HCT116 (cell line): ENCODE results near the gene CDHR5. TPM values are rescaled to one million over a fixed set of nuclear protein-coding genes. Genes with fewer than 3 reads are reported as not detected.

Experiments
- ATAC-seq: fragments of 200-7000 bp; cut with Tn5 transposase; 2 replicates; pipeline ENCODE4 v1.9.1; 2020; ENCODE audit warnings: mild to moderate bottlenecking, moderate library complexity
- BruUV-seq: library from RNA; stranded (reverse); fragments of 400-500 nt; replicated peaks from 2 replicates; lab custom pipeline; 2021; lab: Mats Ljungman, UMichigan
- CTCF ChIA-PET: fragments of 300-600 bp; sonication (Branson Sonifier 250); formaldehyde crosslinking; loops from one replicate; lab custom pipeline; 2021; ENCODE audit warnings: antibody characterized with exemption; lab: Charles Lee
- POLR2A ChIA-PET: fragments of 300-600, 350-600 bp; sonication (Branson Sonifier 250); formaldehyde crosslinking; loops from one replicate; lab custom pipeline; 2021; ENCODE audit warnings: antibody characterized with exemption; lab: Charles Lee
- RAD21 ChIA-PET, 2 experiments: fragments of 300-600 bp; sonication (Branson Sonifier 250); formaldehyde crosslinking; loops; one replicate each; lab custom pipeline; 2023; ENCODE audit warnings: low total read pairs in 2 of 2; ENCODE audit not compliant: uncharacterized antibody in 2 of 2, unreplicated experiment in 2 of 2, low non-redundant PET in 1 of 2; lab: Charles Lee
- DNase-seq: peaks from one replicate; pipeline ENCODE4 v3.0.0-alpha.2; 2010; ENCODE audit warnings: low read depth, low spot score
- H2AFZ ChIP-seq: fragments of 200-600 bp; shearing (Covaris generic), sonication (generic); 2 replicates; pipeline ENCODE4 v1.6.1; 2017; ENCODE audit warnings: low read depth, mixed run types, mixed read lengths, antibody characterized with exemption, low read length; ENCODE audit not compliant: poor library complexity, severe bottlenecking
- H3K27ac ChIP-seq: 2 replicates; pipeline ENCODE4 v1.5.1; 2012; ENCODE audit warnings: low read depth, low read length
- H3K27me3 ChIP-seq: fragments of 200-600 bp; sonication (generic); 2 replicates; pipeline ENCODE4 v1.6.1; 2016; ENCODE audit warnings: mixed run types, low read length, mixed read lengths; ENCODE audit not compliant: insufficient read depth
- H3K36me3 ChIP-seq, 2 experiments: fragments of 200-500 bp in 1 of 2; fragments of 200-600 bp in 1 of 2; sonication (Bioruptor generic) in 1 of 2; sonication (generic) in 1 of 2; 2 replicates each; pipeline versions ENCODE4 v1.5.1 to v1.6.1; 2014 to 2016; ENCODE audit warnings: low read length in 2 of 2, inconsistent platforms in 1 of 2, mixed read lengths in 1 of 2, mixed run types in 1 of 2; ENCODE audit not compliant: insufficient read depth in 2 of 2, control insufficient read depth in 1 of 2
- H3K4me1 ChIP-seq, 2 experiments: fragments of 200-600 bp in 1 of 2; sonication (generic) in 1 of 2; 2 replicates each; pipeline versions ENCODE4 v1.5.1 to v1.6.1; 2012 to 2017; ENCODE audit warnings: low read length in 2 of 2, inconsistent platforms in 1 of 2, mild to moderate bottlenecking in 1 of 2, mixed read lengths in 1 of 2, mixed run types in 1 of 2, moderate library complexity in 1 of 2; ENCODE audit not compliant: insufficient read depth in 2 of 2, control insufficient read depth in 1 of 2
- H3K4me2 ChIP-seq: fragments of 200-600 bp; sonication (generic); 2 replicates; pipeline ENCODE4 v1.6.1; 2017; ENCODE audit warnings: mixed run types, low read length, mixed read lengths
- H3K4me3 ChIP-seq, 2 experiments: fragments of 200-600 bp in 1 of 2; sonication (generic) in 1 of 2; replicated peaks in 1 of 2; 2 replicates each; pipeline ENCODE4 v1.5.1; 2011 to 2016; ENCODE audit warnings: low read length in 2 of 2, control low read depth in 1 of 2, low read depth in 1 of 2, mild to moderate bottlenecking in 1 of 2, mixed read lengths in 1 of 2, mixed run types in 1 of 2
- H3K79me2 ChIP-seq: fragments of 200-600 bp; sonication (generic); 2 replicates; pipeline ENCODE4 v1.6.1; 2017; ENCODE audit warnings: mild to moderate bottlenecking, mixed run types, low read length, moderate library complexity, mixed read lengths; ENCODE audit not compliant: insufficient read depth
- H3K9ac ChIP-seq: fragments of 200-600 bp; sonication (generic); 2 replicates; pipeline ENCODE4 v1.6.1; 2016; ENCODE audit warnings: low read length, mixed read lengths
- H3K9me2 ChIP-seq: fragments of 200-600 bp; sonication (generic), shearing (Covaris generic); 2 replicates; pipeline ENCODE4 v1.6.1; 2017; ENCODE audit warnings: mixed run types, mild to moderate bottlenecking, moderate library complexity; ENCODE audit not compliant: insufficient read depth
- H3K9me3 ChIP-seq, 2 experiments: fragments of 200-500 bp in 1 of 2; fragments of 200-600 bp in 1 of 2; sonication (Bioruptor generic) in 1 of 2; sonication (generic) in 1 of 2; 2 replicates each; pipeline ENCODE4 v1.6.1; 2014 to 2017; ENCODE audit warnings: low read length in 2 of 2, mixed read lengths in 2 of 2, inconsistent platforms in 1 of 2, low read depth in 1 of 2, mild to moderate bottlenecking in 1 of 2, mixed run types in 1 of 2, moderate library complexity in 1 of 2; ENCODE audit not compliant: control insufficient read depth in 1 of 2, insufficient read depth in 1 of 2
- H4K20me1 ChIP-seq: fragments of 200-600 bp; sonication (generic), shearing (Covaris generic); 2 replicates; pipeline ENCODE4 v1.6.1; 2017; ENCODE audit warnings: mixed run types, mild to moderate bottlenecking, moderate library complexity; ENCODE audit not compliant: insufficient read depth
- CEBPB ChIP-seq: IDR thresholded peaks from 2 replicates; pipeline ENCODE4 v1.6.1; 2012; ENCODE audit warnings: low read depth
- EGR1 ChIP-seq: IDR thresholded peaks from 2 replicates; pipeline ENCODE4 v1.6.1; 2012; ENCODE audit warnings: low read depth
- EZH2 ChIP-seq: fragments of 200-600 bp; sonication (generic); IDR thresholded peaks from 2 replicates; pipeline ENCODE4 v1.6.1; 2017; ENCODE audit warnings: antibody characterized with exemption, mixed run types
- FOSL1 ChIP-seq: IDR thresholded peaks from 2 replicates; pipeline ENCODE4 v1.6.1; 2012; ENCODE audit warnings: low read depth
- POLR2A ChIP-seq: IDR thresholded peaks from 2 replicates; pipeline ENCODE4 v1.7.0; 2011; ENCODE audit warnings: borderline replicate concordance; ENCODE audit not compliant: insufficient read depth, insufficient read length; ENCODE audit errors: extremely low read depth
- POLR2AphosphoS5 ChIP-seq: IDR thresholded peaks from 2 replicates; pipeline ENCODE4 v1.6.1; 2011; ENCODE audit warnings: mild to moderate bottlenecking, low read depth, low read length, moderate library complexity
- ZFX ChIP-seq: fragments of 450-650 bp; IDR thresholded peaks from 2 replicates; pipeline ENCODE4 v1.6.1; 2017
- ZNF274 ChIP-seq: fragments of 200-500 bp; sonication (Bioruptor generic); IDR thresholded peaks from 2 replicates; pipeline ENCODE4 v1.6.1; 2014; ENCODE audit warnings: mild to moderate bottlenecking, low read depth, low read length, inconsistent platforms
- intact Hi-C: fragments of 100-400 bp; cut with micrococcal nuclease; formaldehyde crosslinking; loops from 2 replicates; pipeline ENCODE4 v1.10.0; 2022
- total RNA-seq: library from RNA; stranded (reverse); gene quantifications from one replicate; pipeline ENCODE4 v1.2.1, GENCODE V29; 2021; ENCODE audit not compliant: unreplicated experiment
- TF ChIP-seq, protein P1 (sequence below): IDR thresholded peaks from 2 replicates; pipeline ENCODE4 v1.6.1; 2012; ENCODE audit warnings: low read depth
- TF ChIP-seq, protein P2 (sequence below): IDR thresholded peaks from 2 replicates; pipeline ENCODE4 v1.6.1; 2011; ENCODE audit warnings: mild to moderate bottlenecking, low read length, moderate library complexity; ENCODE audit not compliant: insufficient replicate concordance; ENCODE audit errors: extremely low read depth
- TF ChIP-seq, protein P3 (sequence below): IDR thresholded peaks from 2 replicates; pipeline ENCODE4 v1.6.1; 2012

The CDHR5 gene
- total RNA-seq, 1 experiment from 2014 or later: not detected

DNA sequence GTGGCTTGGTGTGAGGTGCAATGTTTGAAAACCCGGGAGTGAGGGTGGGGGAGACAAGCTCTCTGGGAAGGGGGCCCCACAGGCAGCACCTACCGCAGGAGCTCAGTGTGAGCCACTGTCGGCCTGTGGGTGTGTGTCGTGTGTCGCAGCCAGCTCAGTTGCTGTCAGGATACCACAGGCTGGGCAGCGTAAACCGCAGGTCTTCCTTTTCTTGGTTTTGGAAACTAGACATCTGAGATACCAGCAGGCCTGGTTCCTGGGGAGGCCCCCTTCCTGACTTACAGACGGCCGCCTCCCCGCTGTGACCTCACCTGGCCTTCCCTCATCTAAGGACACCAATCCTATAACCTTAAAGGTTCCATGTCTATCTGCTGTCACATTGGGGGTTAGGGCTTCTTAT is 28.4 kb downstream of the CDHR5 start:
- H3K4me3 ChIP-seq: no peak overlapping the region
- TF ChIP-seq CEBPB: no peak
- no peak for TF ChIP-seq ZNF274
- TF ChIP-seq EGR1: no peak
- no peak for TF ChIP-seq ZFX
- TF ChIP-seq, protein P1, sequence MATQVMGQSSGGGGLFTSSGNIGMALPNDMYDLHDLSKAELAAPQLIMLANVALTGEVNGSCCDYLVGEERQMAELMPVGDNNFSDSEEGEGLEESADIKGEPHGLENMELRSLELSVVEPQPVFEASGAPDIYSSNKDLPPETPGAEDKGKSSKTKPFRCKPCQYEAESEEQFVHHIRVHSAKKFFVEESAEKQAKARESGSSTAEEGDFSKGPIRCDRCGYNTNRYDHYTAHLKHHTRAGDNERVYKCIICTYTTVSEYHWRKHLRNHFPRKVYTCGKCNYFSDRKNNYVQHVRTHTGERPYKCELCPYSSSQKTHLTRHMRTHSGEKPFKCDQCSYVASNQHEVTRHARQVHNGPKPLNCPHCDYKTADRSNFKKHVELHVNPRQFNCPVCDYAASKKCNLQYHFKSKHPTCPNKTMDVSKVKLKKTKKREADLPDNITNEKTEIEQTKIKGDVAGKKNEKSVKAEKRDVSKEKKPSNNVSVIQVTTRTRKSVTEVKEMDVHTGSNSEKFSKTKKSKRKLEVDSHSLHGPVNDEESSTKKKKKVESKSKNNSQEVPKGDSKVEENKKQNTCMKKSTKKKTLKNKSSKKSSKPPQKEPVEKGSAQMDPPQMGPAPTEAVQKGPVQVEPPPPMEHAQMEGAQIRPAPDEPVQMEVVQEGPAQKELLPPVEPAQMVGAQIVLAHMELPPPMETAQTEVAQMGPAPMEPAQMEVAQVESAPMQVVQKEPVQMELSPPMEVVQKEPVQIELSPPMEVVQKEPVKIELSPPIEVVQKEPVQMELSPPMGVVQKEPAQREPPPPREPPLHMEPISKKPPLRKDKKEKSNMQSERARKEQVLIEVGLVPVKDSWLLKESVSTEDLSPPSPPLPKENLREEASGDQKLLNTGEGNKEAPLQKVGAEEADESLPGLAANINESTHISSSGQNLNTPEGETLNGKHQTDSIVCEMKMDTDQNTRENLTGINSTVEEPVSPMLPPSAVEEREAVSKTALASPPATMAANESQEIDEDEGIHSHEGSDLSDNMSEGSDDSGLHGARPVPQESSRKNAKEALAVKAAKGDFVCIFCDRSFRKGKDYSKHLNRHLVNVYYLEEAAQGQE: no peak
- TF ChIP-seq EZH2: no peak
- TF ChIP-seq FOSL1: no peak
- TF ChIP-seq POLR2A: no peak
- TF ChIP-seq, protein P2, sequence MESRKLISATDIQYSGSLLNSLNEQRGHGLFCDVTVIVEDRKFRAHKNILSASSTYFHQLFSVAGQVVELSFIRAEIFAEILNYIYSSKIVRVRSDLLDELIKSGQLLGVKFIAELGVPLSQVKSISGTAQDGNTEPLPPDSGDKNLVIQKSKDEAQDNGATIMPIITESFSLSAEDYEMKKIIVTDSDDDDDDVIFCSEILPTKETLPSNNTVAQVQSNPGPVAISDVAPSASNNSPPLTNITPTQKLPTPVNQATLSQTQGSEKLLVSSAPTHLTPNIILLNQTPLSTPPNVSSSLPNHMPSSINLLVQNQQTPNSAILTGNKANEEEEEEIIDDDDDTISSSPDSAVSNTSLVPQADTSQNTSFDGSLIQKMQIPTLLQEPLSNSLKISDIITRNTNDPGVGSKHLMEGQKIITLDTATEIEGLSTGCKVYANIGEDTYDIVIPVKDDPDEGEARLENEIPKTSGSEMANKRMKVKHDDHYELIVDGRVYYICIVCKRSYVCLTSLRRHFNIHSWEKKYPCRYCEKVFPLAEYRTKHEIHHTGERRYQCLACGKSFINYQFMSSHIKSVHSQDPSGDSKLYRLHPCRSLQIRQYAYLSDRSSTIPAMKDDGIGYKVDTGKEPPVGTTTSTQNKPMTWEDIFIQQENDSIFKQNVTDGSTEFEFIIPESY: no peak
- TF ChIP-seq, protein P3, sequence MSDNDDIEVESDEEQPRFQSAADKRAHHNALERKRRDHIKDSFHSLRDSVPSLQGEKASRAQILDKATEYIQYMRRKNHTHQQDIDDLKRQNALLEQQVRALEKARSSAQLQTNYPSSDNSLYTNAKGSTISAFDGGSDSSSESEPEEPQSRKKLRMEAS: no peak
- no peak for TF ChIP-seq POLR2AphosphoS5
- H3K27ac ChIP-seq: no peak overlapping the region
- no TSS peak for BruUV-seq
- no peaks in the 10 kb centered on the region for H3K9me2 ChIP-seq
- intact Hi-C loops: no loop called here
- CTCF ChIA-PET: no interaction called here
- no peaks in the 10 kb centered on the region for H3K9me3 ChIP-seq
- peaks cover 61 to 64% of the 10 kb centered on the region in 2 experiments for H3K36me3 ChIP-seq
- H4K20me1 ChIP-seq: no peaks in the 10 kb centered on the region
- no peaks in the 10 kb centered on the region for H3K27me3 ChIP-seq
- no peak overlapping the region for H2AFZ ChIP-seq
- no peak overlapping the region for H3K4me2 ChIP-seq
- ATAC-seq (no peak), DNase-seq (no peak)
- peaks cover 0 to 8% of the 10 kb centered on the region in 2 experiments; a peak in 2 of 4 replicates for H3K4me1 ChIP-seq
- RAD21 ChIA-PET: no interaction called here
- H3K9ac ChIP-seq: no peak overlapping the region
- peaks cover 77% of the 10 kb centered on the region for H3K79me2 ChIP-seq
- POLR2A ChIA-PET: no interaction called here
